HG02642 (cell line): ENCODE measurements around the gene HOXA6.

Experiments
- ATAC-seq: cut with Tn5 transposase; IDR thresholded peaks from one replicate; pipeline ENCODE4 v1.9.1; 2021; ENCODE audit warnings: mild to moderate bottlenecking; ENCODE audit not compliant: unreplicated experiment, poor library complexity

The HOXA6 gene

DNA sequence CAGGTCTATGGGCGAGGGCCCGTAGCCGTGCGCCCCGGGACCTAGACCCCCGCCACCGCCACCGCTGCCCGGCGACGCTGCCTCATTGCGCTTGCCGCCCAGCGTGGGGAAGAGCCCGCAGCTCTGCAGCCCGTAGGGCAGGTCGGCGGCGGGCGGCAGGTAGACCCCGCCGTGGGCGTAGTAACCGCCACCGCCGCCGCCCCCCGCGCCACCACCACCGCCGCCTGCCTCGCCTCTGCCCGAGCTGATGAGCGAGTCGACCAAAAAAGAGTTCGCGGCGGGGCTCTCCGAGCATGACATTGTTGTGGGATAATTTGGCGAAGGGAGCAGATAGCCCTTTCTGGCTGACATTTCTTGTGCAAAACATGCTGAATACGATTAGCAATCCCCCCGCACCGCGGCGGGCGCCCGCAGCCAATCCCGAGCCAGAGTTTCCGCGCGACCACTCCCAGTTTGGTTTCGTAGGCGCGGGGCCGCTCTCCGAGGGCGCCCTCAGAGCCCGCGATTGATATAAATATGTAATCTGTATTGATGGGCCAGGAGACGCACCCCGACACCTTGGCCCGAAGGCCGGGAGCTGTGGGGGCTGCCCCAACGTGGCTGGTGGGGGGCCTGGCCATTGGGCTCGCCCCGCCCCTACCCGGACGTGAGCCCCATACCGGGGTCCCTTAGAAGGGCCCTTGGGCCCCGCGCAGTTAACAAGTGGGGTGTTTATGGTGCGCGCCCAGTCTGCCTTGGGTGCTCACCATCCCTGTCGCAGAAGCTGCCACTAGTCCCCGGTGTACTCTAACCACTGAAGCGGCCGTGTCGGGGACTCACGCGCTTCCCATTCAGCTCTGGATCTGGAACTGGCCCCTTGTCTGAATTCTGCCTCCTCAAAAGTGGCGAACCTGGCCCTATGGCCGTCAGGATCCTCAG lies 26.6 kb upstream of the HOXA6 start, which contains the start of gene HOXA10:
Gene HOXA10, minus strand, starts transcription at position 365 of the 918 bp plus-strand sequence. Its CDS starts 14 bp downstream, at position 351.
- no peak for ATAC-seq

DNA sequence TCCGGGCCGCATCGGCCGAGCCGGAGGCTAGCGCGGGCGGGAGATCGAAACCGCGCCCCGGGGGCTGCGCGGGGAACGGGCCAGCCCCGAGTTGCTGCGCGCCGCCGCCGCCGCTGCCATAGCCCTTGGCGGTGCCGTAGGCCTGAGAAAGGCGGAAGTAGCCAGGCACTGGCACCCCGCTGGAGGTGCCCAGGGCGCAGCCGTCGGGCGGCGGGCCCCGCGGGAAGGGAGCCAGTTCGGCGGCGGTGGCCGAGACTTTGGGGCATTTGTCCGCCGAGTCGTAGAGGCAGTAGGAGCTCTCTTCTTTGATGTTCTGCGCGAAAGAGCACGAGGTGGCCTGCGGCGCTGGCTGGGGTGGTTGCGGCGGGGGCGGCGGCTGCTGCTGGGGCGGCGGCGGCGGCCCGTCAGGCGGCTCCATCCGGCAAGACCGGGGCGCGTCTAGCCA lies 26.0 kb upstream of the HOXA6 start:
- ATAC-seq = no peak

DNA sequence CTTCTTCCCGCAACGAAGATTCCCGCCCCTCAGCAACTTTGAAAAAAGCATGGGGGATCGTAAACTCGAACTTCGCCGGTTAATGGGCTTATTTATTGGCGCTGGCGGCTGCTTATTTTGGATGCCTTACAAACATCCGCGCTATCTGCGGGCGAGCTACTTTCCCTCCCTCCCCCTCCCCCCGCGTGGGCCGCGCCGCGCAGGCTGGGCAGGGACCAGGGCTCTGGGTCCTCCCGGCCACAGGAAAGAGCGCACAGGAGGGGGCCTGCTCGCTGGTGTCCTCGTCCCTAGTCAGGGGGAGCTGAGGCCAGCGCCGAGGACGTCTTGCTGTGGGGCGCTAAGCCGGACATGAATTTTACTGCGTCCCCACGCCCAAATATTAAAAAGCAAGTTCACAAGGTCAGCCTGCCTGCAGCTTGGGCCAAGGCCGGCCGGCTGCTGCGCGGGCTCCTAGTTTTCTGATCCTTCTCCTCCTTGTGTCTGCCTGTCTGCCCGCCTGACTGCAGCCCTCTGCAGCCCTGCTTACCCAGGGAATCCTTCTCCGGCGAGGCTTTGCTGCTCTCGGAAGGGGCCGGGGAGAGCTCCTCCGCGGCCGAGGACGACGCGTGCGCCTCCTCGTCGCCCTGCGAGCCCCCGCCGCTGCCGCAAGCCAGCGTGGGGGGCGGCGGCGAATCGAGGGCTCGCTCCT lies 25.4 kb upstream of the HOXA6 start:
- ATAC-seq = no peak

DNA sequence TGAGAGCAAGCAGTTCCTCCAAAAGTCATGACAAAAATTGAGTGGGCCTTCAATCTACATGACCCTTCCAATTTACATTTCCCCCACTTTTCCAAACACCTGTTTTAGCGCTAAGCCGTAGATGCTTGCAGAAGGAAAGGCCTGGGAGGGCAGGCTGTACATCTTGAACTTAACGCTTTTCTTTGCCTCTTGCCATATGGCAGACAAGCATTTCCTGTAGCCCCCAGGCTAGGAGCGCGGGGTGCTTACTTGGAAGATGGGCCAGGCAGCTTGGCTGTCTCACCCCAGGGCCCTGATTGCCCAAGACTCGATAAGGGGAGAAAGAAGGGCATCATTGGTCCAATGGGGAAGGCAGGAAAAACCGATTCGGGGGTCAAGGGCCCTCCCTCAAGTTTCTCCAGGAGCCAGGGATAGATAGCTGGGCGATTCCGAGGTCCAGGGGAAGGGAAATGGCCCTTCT lies 24.8 kb upstream of the HOXA6 start:
- ATAC-seq = no peak

DNA sequence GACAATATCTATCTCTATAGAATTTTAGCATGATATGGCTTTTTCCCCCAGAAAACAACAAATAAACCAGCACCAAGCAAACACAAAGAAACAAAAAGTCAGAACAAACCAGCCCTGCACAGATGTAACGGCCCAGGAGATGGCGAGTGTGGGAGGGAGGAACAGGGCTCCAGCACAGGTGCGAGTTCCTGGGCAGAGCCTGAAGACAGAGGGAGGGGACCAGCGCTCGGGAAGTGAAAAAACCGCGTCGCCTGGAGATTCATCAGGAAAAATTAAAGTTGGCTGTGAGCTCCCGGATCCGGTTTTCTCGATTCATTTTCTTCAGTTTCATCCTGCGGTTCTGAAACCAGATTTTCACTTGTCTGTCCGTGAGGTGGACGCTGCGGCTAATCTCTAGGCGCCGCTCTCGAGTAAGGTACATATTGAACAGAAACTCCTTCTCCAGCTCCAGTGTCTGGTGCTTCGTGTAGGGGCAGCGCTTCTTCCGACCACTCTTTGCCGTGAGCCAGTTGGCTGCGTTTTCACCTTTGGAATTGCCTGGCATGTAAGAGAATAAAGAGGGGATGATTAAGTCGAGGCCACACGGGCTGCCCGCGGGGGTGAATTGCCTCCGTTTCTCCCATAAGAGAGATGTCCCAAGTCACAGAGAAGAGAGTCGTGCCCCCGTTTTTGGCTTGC lies 24.2 kb upstream of the HOXA6 start:
- no peak for ATAC-seq

DNA sequence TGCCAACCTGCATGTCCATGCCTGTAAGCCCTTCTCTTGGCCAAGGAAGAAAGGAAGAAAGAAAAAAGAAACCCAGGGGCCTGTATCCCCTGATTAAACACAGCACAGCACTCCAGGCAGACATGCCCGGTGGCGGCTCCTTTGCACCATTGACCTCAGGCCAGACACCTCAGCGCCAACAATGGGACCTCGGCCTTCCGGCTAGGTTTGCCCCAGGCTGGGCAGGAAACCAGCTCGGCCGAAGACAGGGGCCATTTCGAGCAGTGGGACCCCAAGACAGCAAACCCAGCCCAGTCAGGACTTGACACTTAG lies 23.7 kb upstream of the HOXA6 start:
- no peak for ATAC-seq

DNA sequence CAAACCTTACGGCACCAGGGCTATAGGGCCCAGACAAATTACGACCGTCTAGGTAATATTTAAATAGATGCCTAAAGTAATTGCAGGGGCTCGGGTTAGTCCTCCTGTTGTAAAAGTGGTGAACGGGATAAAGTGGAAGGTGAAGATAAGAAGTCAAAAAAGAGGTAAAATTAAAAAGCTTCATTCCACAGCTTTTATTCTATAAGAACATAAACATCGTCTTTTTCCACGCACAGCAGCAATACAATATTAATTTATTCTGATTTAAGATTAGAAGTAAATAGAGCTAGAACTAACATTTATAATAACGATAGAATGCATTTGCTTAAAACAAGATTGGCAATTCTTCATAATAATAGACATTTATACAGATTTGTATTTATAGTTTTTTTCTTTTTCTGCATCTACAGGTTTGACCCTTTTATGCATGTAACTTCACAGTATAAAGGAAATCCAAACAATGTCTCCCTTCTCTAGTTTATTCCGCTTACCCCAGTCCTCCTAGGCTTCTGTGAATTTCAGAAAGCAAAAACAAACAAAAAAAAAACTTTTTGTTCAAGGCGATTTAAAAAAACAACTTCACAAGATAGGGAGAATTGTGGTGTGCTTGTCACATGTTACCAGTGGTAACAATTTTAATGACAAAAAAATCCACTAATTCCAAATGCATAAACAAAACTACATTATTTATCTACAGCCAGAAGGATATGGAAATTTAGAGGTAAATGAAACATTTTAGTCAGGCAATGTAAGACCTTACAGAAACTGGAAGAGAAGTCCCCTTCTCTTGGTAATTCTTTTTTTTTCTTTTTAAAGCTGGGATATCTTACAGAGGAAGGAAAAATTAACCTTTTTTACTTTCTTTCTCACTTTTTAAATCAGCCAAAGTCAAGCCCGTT lies 23.1 kb upstream of the HOXA6 start:
- ATAC-seq = no peak

DNA sequence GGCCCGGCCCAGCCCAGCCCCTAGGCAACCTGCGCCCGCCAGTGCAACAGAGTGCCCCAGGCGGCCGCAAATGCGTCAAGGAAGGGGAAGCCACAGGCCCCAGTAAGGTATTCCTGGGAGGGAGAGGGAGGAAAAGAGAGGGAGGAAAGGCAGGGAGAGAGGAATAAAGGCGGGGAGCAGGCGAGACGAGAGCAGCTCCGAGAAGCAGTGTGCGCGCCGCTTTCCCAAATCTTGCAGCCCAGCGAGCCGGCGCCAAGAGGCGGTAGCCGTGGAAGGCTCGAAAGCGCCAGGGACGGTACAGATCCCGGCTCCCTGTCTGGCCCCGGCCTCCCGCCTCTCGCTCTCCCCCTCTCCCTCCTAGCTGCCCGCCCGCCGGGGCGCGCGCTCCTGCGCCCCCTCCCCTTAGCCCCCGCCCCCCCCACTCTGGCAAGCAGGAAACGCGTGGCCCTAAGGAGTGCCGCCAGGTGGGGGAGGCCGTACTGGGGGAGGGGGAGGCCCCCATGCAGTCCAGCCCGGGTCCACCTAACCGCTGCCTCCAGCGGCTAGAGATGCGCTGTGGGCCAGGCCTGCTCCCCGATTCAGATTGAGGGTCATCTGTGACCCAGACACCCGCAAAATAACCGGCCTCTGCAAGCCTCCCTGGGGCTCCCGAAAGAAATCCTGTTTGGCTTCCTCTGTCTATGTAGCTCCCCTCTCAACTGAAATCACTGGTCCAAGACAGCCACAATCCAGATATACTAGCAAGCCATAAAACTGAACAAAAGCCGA lies 22.3 kb upstream of the HOXA6 start:
- no peak for ATAC-seq

DNA sequence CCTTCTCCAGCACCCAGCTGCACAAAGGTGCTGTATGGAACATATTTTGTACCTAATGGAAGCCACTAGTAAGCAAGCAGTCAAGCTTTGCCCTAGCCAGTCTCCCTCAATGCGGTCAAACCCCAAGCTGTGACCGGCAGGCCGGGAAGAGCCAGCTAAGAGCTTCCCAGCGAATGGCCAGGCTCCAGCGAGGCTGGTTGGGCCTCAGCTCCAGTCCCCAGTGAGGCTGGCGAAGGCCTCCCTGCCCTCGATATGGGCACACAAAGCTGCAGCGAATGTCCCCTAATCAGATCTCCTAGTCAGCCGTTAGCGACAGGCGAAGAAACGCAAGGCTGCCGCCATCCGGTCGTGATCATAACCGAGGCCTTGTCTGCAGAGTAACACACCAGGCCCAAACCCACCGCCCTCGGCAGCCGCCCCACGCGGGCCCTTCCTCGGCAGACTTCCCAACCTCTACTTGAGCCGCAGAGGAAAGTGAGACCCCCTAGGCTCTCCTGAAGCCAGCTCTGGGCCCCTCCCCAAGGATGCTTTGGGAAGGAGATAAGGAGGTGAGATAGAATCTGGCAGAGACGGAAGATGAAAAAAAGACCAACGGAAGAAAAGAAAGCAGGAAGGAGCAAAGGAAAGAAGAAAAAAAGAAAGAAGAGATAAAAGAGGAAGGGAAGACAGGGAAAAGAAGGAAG lies 20.8 kb upstream of the HOXA6 start:
- ATAC-seq = no peak

DNA sequence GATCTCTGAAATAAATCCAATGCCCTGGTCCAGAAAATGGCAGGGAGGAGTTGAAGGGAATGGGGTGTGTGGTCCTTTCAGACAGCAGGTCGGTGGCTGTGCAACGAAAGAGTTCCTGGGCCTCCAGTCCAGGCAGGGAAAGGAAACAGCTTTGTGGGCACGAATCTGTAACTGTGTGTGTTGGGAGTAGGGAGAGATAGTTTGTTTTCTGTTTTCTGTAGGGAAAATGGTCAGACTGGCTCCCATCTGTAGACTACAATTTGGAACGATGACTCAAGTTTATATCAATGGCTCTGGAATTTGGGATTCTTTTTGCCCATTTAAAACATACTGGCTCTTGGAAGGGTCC lies 20.3 kb upstream of the HOXA6 start:
- no peak for ATAC-seq

DNA sequence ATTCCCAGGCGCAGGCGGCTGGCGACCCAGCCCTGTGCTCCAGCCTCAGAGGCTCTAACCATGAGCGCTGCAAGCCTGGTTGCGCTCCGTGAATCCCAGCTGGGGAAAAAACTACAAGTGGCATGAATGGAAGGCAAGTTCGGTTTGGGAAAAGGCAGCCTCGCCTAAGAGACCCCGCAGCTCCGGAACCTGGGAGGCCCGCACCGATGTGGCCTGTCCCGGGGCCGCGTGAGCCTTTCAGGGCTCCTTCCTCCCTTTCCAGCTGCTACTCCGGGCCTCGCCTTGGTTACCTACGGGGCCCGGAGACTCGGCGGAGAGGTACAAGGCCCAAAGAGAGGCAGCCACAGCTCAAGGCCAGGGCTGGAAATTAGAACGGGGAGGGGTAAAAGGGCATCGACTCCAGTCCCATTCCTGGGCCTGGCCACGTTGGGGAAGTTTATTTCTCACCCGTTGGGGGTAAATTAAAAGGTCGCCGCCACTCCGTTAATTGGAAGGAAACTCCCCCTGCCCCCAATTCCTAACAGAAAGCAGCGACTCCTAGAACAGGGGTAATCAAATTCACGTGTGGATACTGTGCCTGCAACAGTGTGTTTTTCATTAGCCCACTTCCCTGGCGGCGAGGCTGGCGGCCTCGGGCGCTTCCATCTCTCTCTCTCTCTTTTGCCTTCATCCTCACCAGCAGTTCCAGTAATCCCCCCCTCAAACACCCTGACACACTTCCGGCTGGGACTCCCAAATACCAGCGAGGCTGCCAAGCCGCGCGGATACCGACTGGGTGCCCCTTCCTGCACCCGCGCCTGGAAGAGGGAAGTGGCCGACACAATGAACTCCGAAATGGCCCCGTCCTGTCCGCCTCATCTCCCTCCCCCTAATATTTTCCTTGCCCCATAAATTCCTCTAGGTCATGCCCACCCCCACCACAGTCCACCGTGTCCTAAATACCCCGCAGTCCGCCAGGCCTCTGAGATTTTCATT lies 19.2 kb upstream of the HOXA6 start:
- ATAC-seq = no peak

DNA sequence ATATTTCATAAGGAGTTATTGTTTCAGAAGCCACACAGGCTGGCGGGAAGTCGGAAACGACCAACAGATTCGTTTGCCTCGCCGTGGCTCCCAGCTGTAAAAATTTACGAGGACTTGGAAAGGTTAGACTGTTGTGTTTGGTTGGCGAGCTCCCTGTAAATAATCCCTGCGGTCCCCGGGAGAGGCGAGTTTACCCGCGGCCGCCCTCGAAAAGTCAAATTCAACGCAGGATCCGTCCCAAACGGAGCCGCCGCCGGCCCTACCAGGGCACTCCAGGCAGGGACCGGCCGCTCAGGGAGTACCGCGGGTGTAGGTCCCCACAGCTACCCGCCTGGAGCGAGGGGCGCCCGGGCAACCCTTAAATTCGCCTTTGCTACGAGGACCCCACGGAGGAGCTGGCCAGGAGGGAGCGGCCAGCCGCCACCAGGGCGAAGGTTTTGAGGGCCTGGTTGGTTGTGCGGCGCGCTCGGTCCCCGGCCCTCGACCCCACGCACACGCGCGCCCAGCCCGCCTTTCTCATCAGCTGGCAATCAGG lies 18.5 kb upstream of the HOXA6 start:
- no peak for ATAC-seq

DNA sequence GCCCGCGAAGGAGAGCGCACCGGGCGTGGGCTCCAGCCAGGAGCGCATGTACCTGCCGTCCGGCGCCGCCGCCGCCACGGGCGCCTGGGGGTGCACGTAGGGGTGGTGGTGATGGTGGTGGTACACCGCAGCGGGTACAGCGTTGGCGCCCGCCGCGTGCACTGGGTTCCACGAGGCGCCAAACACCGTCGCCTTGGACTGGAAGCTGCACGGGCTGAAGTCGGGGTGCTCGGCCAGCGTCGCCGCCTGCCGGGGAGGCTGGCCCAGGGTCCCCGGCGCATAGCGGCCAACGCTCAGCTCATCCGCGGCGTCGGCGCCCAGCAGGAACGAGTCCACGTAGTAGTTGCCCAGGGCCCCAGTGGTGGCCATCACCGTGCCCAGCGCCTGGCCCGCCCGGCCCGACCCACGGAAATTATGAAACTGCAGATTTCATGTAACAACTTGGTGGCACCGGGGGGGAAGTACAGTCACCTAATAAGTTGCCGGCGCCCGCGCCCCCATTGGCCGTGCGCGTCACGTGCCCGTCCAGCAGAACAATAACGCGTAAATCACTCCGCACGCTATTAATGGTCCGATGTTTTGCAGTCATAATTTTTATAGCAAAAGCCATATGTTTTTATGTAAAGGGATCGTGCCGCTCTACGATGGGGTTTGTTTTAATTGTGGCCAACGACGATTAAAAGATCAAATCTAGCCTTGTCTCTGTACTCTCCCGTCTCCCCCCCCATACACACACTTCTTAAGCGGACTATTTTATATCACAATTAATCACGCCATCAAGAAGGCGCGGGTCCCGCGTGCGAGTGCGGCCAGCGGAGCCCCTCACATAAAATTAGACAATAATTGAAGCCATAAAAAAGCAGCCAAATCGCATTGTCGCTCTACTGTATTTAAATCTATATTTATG lies 17.8 kb upstream of the HOXA6 start, which contains the start of gene HOXA9:
Gene HOXA9, minus strand, starts transcription at position 449 of the 907 bp plus-strand sequence. Its CDS starts 80 bp downstream, at position 369.
- ATAC-seq = no peak

DNA sequence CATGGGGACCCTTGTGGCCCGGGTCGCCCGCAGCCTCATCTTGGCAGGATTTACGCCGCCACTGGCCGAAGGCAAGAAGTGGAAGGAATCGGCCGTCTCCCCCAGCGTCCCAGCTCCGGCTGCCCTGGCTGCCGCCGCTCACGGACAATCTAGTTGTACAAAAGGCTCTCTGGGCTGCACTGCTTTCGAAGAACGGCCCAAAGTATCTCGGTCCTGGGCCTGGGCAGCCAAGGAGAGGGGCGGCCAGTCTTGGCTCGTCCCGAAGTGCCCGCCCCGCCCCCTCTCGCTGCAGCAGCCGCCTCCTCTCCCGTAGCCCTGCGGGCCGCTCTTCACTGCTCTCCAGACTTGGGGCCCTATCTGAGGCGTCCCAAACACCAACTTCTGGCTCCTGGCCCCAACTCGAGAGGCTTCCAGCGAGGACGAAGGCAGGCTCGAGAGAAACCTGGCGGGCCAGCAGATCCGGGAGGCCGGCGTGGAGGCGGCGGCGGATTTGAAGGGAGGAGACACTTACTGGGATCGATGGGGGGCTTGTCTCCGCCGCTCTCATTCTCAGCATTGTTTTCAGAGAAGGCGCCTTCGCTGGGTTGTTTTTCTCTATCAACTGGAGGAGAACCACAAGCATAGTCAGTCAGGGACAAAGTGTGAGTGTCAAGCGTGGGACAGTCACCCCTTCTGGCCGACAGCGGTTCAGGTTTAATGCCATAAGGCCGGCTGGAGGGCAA lies 17.0 kb upstream of the HOXA6 start:
- no peak for ATAC-seq

DNA sequence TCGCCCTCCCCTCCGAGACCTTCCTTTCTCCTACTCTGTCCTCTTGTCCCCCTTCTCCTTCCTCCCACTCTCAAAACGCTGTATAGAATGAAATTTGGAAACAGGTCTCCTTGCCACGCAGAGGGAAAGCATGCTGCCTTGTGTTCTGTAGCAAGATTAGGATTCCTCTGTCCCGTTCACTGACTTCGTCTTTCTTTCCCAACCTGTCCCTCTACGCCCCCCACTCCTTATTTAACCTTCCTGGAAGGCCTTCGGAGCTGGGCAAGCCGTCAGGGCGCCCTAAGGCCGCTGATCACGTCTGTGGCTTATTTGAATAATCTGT lies 16.4 kb upstream of the HOXA6 start:
- ATAC-seq = no peak
